ENCODE data around the gene SUSD4.

DNA sequence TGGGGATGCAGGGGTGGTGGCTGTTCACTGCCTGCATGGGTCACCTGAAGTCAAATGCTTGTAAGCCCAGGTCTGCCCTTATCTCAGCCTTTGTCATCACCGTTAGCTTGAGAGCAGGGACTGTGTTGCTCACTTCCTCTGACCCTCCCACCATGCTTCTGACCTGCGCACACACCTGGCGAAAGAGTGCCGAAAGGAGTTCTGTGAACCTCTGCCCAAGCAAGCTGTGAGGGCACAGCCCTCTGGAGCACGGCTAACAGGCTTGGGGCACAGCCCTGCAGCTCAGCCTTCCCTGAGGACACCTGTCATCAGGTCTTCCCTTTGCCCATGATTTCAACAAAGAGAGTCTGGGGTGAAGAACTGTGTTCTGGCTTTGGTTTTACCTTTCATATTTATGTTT is 93.8 kb downstream of the SUSD4 start:
- no peak for TF ChIP-seq USF2 (CRISPR knock-in tag; IDR thresholded peaks at IDR 0.05)
- no peak for TF ChIP-seq ASH1L (IDR thresholded peaks at IDR 0.05; ENCODE audit: borderline replicate concordance, low read depth, partially characterized antibody)
- no peak for TF ChIP-seq CTCF (IDR thresholded peaks at IDR 0.05 in 2 of 3, conservative IDR thresholded peaks at IDR 0.05 in 1 of 3; ENCODE audit: insufficient read depth in 2 of 3, low read depth in 1 of 3, low read length in 3 of 3)
- no peak for TF ChIP-seq GATA2 (CRISPR knock-in tag; IDR thresholded peaks at IDR 0.05)
- TF ChIP-seq PCBP2 (IDR thresholded peaks at IDR 0.05; ENCODE audit: low read depth, low read length, poor library complexity, severe bottlenecking), result no peak
- TF ChIP-seq, protein P1, sequence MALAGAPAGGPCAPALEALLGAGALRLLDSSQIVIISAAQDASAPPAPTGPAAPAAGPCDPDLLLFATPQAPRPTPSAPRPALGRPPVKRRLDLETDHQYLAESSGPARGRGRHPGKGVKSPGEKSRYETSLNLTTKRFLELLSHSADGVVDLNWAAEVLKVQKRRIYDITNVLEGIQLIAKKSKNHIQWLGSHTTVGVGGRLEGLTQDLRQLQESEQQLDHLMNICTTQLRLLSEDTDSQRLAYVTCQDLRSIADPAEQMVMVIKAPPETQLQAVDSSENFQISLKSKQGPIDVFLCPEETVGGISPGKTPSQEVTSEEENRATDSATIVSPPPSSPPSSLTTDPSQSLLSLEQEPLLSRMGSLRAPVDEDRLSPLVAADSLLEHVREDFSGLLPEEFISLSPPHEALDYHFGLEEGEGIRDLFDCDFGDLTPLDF (CRISPR knock-in tag; IDR thresholded peaks at IDR 0.05), result no peak
- TF ChIP-seq RBM39 (optimal IDR thresholded peaks at IDR 0.05; ENCODE audit: low read depth, low read length), result no peak
- TF ChIP-seq NRF1 (conservative IDR thresholded peaks at IDR 0.05 in 1 of 2, IDR thresholded peaks at IDR 0.05 in 1 of 2), result no peak
- TF ChIP-seq MAFK (IDR thresholded peaks at IDR 0.05; ENCODE audit: low read length), result no peak
- no peak for TF ChIP-seq CAMTA2 (CRISPR knock-in tag; conservative IDR thresholded peaks at IDR 0.05)
- TF ChIP-seq CSDE1 (IDR thresholded peaks at IDR 0.05), result no peak

All from K562 (cell line).